HL-60 (cell line): ENCODE data around the gene GRXCR2.

Source experiments
- DNase-seq, 2 experiments: peaks; one replicate each; pipeline ENCODE4 v3.0.0-alpha.2; 2010 to 2020; ENCODE audit warnings: low read depth in 1 of 2, low spot score in 1 of 2
- H3K27ac ChIP-seq: fragments of 250-450 bp; sonication (Bioruptor Pico); replicated peaks from 2 replicates; pipeline ENCODE4 v1.5.1; 2020; ENCODE audit warnings: mild to moderate bottlenecking, moderate library complexity
- H3K27me3 ChIP-seq: fragments of 250-450 bp; sonication (Bioruptor Pico); 2 replicates; pipeline ENCODE4 v1.5.1; 2021; ENCODE audit warnings: mild to moderate bottlenecking, moderate library complexity; ENCODE audit not compliant: insufficient read depth, poor library complexity, severe bottlenecking
- H3K4me3 ChIP-seq: replicated peaks from 2 replicates; pipeline ENCODE4 v1.5.1; 2011; ENCODE audit warnings: mild to moderate bottlenecking, control low read depth, low read length; ENCODE audit not compliant: insufficient read depth
- CTCF ChIP-seq: IDR thresholded peaks from one replicate; pipeline ENCODE4 v1.5.1; 2011; ENCODE audit warnings: low read length, control low read depth, inconsistent platforms; ENCODE audit not compliant: insufficient read depth
- GABPA ChIP-seq: IDR thresholded peaks from 2 replicates; pipeline ENCODE4 v1.6.1; 2012; ENCODE audit warnings: low read depth
- POLR2AphosphoS5 ChIP-seq: IDR thresholded peaks from 2 replicates; pipeline ENCODE4 v1.6.1; 2012; ENCODE audit warnings: low read depth
- REST ChIP-seq: IDR thresholded peaks from 2 replicates; pipeline ENCODE4 v1.6.1; 2012; ENCODE audit warnings: low read depth; ENCODE audit not compliant: insufficient replicate concordance
- SPI1 ChIP-seq: IDR thresholded peaks from 2 replicates; pipeline ENCODE4 v1.6.1; 2012; ENCODE audit warnings: low read depth, mild to moderate bottlenecking, borderline replicate concordance

The GRXCR2 gene

GRCh38 chr5:145830594-145830993, 42.2 kb downstream of the GRXCR2 start:
- TF ChIP-seq POLR2AphosphoS5, result no peak
- TF ChIP-seq REST, result no peak
- no peak for TF ChIP-seq GABPA
- TF ChIP-seq CTCF, result no peak
- no peak for TF ChIP-seq SPI1
- no peak overlapping the region for H3K4me3 ChIP-seq
- H3K27me3 ChIP-seq, result peaks cover 19% of the 10 kb centered on the region
- no peak overlapping the region for H3K27ac ChIP-seq
- no peak for DNase-seq

GRCh38 chr5:145829708-145830361, 43.0 kb downstream of the GRXCR2 start:
- Histone ChIP-seq H3K27me3 (peaks cover 12% of the 10 kb centered on the region), H3K4me3 (no peak overlapping the region), H3K27ac (no peak overlapping the region)
- DNase-seq, result no peak
- TF ChIP-seq SPI1 (no peak), GABPA (no peak), POLR2AphosphoS5 (no peak), CTCF (no peak), REST (no peak)

GRCh38 chr5:145826895-145827674, 45.7 kb downstream of the GRXCR2 start:
- Histone ChIP-seq H3K27ac (no peak overlapping the region), H3K27me3 (peaks cover 2% of the 10 kb centered on the region), H3K4me3 (no peak overlapping the region)
- no peak for TF ChIP-seq REST
- no peak for TF ChIP-seq SPI1
- no peak for TF ChIP-seq GABPA
- no peak for TF ChIP-seq POLR2AphosphoS5
- TF ChIP-seq CTCF, result no peak
- DNase-seq, result no peak
